ENCODE measurements around the gene WDSUB1. TPM values are rescaled to one million over a fixed set of nuclear protein-coding genes. Genes with fewer than 3 reads are reported as not detected.
A peak's percentile ranks its signal among the peaks of the same experiment; 100 is the strongest.

WDSUB1 gene
- total and polyA plus RNA-seq, 10 donors: 5.2 to 14.8 (median 9.5) TPM

DNA sequence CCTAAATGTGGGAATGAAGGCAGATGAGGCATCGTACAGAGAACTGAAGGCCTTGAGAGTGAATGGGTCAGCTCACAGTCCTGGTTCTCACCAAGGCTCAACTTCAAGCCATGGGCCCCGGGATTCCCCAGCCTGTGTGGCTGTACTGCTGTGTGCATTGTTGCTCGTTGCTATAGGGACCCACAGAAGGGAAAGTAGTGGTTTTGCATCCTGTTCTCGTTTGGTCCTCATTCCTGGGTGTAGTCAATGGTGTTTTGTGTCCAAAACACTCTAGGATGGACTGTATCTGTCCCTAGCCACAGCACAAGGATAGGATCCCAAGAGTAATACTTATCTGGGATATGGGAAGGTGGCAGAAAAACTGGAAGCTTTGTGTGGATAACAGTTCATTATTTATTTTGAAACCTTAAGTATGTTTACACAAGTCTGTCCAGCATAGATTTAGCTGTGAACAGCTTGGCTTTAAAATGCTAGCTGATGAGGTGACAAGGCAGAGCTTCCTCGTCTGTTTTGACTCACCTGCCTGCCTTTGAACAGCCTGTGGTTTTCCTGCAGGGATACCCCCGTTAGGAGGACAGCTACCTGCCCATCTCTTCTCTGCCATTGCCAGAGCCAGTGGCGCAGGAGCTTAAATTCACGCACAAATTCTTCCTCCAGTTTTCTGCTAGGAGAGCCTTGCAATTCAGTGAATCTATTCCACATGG, 85.0 kb downstream of the WDSUB1 start:
- Histone ChIP-seq H3K27ac (peak overlapping the region in 2 of 8 donors; percentile 20 to 55), H3K9me3 (no peaks in the 10 kb centered on the region), H3K36me3 (peaks cover 0 to 61% (median 3%) of the 10 kb centered on the region in 6 donors), H3K4me3 (no peak overlapping the region), H3K27me3 (replicated peaks in 1 of 7) (no peaks in the 10 kb centered on the region), H3K4me1 (peaks cover 0 to 22% (median 13%) of the 10 kb centered on the region in 6 donors)
- intact Hi-C loops (cut with DNase I; ENCODE audit: low total_unique reads): no loop called here
- WGBS, 5 donors: 57 to 68% (median 65%) methylated on average over 8 of the region's 8 CpGs
- peak; percentile 73 for DNase-seq
- TF ChIP-seq POLR2AphosphoS5 (IDR thresholded peaks at IDR 0.05) (no peak), POLR2A (IDR thresholded peaks at IDR 0.05) (no peak)
- TF ChIP-seq, protein P1, sequence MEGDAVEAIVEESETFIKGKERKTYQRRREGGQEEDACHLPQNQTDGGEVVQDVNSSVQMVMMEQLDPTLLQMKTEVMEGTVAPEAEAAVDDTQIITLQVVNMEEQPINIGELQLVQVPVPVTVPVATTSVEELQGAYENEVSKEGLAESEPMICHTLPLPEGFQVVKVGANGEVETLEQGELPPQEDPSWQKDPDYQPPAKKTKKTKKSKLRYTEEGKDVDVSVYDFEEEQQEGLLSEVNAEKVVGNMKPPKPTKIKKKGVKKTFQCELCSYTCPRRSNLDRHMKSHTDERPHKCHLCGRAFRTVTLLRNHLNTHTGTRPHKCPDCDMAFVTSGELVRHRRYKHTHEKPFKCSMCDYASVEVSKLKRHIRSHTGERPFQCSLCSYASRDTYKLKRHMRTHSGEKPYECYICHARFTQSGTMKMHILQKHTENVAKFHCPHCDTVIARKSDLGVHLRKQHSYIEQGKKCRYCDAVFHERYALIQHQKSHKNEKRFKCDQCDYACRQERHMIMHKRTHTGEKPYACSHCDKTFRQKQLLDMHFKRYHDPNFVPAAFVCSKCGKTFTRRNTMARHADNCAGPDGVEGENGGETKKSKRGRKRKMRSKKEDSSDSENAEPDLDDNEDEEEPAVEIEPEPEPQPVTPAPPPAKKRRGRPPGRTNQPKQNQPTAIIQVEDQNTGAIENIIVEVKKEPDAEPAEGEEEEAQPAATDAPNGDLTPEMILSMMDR (IDR thresholded peaks at IDR 0.05 in 8 of 11, conservative IDR thresholded peaks at IDR 0.05 in 3 of 11): no peak

DNA sequence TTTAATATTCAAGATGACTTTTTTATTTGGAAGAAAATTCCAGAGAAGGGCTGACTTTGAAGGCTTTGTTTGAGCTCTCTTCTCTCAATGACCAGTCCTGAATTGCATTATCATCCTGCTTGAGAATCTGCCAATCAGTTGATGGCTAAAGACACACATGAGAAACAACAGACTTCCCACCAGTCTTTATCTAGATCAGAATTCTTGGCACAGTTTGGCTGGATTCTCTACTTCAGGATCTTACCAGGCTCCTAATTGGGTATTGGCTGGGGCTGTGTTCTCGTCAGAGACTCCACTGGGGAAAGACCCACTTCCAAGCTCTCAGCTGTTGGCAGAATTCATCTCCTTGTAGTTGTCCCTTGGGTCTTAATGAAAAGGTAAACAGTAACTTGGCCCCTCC, 86.0 kb downstream of the WDSUB1 start:
- no peaks in the 10 kb centered on the region for H3K9me3 ChIP-seq
- no peak overlapping the region for H3K27ac ChIP-seq
- H3K27me3 ChIP-seq (replicated peaks in 1 of 7): no peaks in the 10 kb centered on the region
- intact Hi-C loops (cut with DNase I; ENCODE audit: low total_unique reads): no loop called here
- no peak for DNase-seq
- H3K4me1 ChIP-seq: peaks cover 0 to 22% (median 13%) of the 10 kb centered on the region in 6 donors
- TF ChIP-seq, protein P1 (IDR thresholded peaks at IDR 0.05 in 8 of 11, conservative IDR thresholded peaks at IDR 0.05 in 3 of 11): no peak
- TF ChIP-seq POLR2AphosphoS5 (IDR thresholded peaks at IDR 0.05) (no peak), POLR2A (IDR thresholded peaks at IDR 0.05) (no peak)
- H3K4me3 ChIP-seq: no peak overlapping the region
- H3K36me3 ChIP-seq: peaks cover 0 to 62% (median 5%) of the 10 kb centered on the region in 6 donors
- WGBS, 5 donors: 83 to 100% (median 90%) methylated on average over 1 of the region's 1 CpG

DNA sequence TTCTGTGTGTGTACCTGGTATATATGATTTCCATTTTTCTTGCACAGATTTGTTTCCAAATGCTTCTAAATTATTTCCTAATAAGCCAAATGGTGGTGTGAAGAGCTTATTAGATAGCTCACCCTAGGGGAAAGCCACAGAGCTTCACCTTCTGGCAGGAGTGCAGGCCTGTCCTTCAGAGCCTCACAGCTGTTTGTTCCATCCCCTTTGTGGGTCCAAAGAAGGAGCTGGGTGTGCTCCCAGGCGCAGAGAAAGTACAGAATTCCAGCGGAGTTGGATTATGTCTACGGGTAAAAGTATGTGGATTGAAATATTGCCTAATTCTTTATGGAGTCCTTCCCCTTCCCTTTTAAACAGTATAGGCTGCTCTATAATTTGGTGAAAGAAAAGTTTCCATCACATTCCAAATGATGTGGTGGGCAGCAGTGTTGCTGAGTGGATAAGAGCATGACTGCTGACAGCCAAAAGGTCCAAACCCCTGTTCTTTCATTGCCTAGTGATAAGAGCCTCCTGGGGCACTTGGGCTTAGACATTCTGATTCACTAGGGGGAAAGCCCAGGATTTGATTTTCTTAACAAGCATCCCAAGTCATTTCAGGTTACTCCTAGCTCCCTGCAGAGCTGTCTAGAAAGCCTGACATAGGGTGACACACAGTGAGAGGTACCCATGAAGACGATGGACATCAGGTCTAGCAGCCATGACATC, 86.6 kb downstream of the WDSUB1 start:
- Histone ChIP-seq H3K27ac (no peak overlapping the region), H3K36me3 (peaks cover 0 to 60% (median 5%) of the 10 kb centered on the region in 6 donors), H3K27me3 (replicated peaks in 1 of 7) (no peaks in the 10 kb centered on the region), H3K9me3 (no peaks in the 10 kb centered on the region), H3K4me3 (no peak overlapping the region), H3K4me1 (peaks cover 0 to 22% (median 13%) of the 10 kb centered on the region in 6 donors)
- WGBS, 5 donors: 90 to 97% (median 94%) methylated on average over 4 of the region's 4 CpGs
- intact Hi-C loops (cut with DNase I; ENCODE audit: low total_unique reads): no loop called here
- TF ChIP-seq, protein P1 (IDR thresholded peaks at IDR 0.05 in 8 of 11, conservative IDR thresholded peaks at IDR 0.05 in 3 of 11): no peak
- TF ChIP-seq POLR2AphosphoS5 (IDR thresholded peaks at IDR 0.05) (no peak), POLR2A (IDR thresholded peaks at IDR 0.05) (no peak)
- no peak for DNase-seq

DNA sequence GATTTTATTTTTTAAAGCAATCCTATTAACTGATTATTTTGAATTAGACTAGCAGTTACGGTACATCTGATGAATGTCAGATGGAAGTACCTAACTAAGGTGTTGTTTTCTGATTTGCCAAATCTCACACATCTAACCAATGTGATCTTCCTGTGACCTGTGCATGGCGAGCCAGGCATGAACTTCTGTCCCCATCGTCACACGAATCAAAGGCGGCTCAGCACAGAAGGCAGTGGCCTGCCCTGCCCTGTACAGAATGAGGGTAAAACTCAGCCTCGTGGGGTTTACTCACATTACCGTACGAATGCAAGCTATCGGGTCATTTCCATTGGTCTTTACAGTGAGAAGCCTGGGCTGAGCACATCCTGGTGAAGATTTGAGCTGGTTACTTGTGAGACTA, 87.3 kb downstream of the WDSUB1 start:
- H3K36me3 ChIP-seq: peaks cover 0 to 64% (median 5%) of the 10 kb centered on the region in 6 donors
- 76 to 90% (median 88%) methylated on average over 9 of the region's 9 CpGs for WGBS, 5 donors
- no peak overlapping the region for H3K4me3 ChIP-seq
- no peaks in the 10 kb centered on the region for H3K27me3 ChIP-seq (replicated peaks in 1 of 7)
- peak; percentile 77 for DNase-seq
- H3K27ac ChIP-seq: no peak overlapping the region
- intact Hi-C loops (cut with DNase I; ENCODE audit: low total_unique reads): no loop called here
- TF ChIP-seq POLR2AphosphoS5 (IDR thresholded peaks at IDR 0.05) (no peak), POLR2A (IDR thresholded peaks at IDR 0.05) (no peak)
- TF ChIP-seq, protein P1 (IDR thresholded peaks at IDR 0.05 in 8 of 11, conservative IDR thresholded peaks at IDR 0.05 in 3 of 11): no peak
- no peaks in the 10 kb centered on the region for H3K9me3 ChIP-seq
- peaks cover 0 to 22% (median 13%) of the 10 kb centered on the region in 6 donors for H3K4me1 ChIP-seq
